Transverse colon (tissue), 4 donors: ENCODE data around the gene PRSS38.

Experiments used
- POLR2A ChIP-seq: fragments of 450-650 bp; IDR thresholded peaks from one replicate; pipeline ENCODE4 v1.6.1; 2016; ENCODE audit warnings: antibody characterized with exemption, mild to moderate bottlenecking, moderate library complexity
- POLR2AphosphoS5 ChIP-seq, 3 donors: sonication (generic); formaldehyde crosslinking; IDR thresholded peaks; one replicate each; pipeline ENCODE4 v1.6.1; 2016; ENCODE audit warnings: antibody characterized with exemption in 3 of 3
- TF ChIP-seq, protein P1 (sequence below), 5 experiments: fragments of 200-600 bp in 3 of 5; fragments of 450-650 bp in 2 of 5; sonication (generic) in 3 of 5; IDR thresholded peaks; 1 replicate in 2 of 5; 2 replicates in 3 of 5; pipeline ENCODE4 v1.5.1; 2016 to 2017; ENCODE audit warnings: antibody characterized with exemption in 5 of 5, inconsistent platforms in 3 of 5, mild to moderate bottlenecking in 2 of 5, moderate library complexity in 1 of 5

DNA sequence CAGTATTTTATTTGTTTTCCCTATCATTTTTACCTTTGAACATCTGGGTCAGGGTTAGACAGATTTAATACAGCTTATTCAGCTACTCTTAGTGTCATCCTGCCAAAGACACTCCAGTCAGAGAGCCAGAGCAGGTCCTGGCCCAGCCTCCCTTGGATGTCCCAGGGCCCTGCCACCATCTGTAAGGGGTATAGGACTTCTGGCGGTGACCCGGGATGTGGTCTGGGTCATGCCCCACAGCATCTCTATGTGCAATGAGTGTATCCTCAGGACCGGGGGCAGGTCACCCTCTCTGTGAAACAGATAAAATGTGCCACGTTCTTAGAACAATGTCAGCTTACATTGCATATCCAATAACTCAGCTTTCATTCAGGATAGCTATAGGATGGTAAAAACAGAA lies 37.8 kb upstream of the PRSS38 start:
- TF ChIP-seq, protein P1, sequence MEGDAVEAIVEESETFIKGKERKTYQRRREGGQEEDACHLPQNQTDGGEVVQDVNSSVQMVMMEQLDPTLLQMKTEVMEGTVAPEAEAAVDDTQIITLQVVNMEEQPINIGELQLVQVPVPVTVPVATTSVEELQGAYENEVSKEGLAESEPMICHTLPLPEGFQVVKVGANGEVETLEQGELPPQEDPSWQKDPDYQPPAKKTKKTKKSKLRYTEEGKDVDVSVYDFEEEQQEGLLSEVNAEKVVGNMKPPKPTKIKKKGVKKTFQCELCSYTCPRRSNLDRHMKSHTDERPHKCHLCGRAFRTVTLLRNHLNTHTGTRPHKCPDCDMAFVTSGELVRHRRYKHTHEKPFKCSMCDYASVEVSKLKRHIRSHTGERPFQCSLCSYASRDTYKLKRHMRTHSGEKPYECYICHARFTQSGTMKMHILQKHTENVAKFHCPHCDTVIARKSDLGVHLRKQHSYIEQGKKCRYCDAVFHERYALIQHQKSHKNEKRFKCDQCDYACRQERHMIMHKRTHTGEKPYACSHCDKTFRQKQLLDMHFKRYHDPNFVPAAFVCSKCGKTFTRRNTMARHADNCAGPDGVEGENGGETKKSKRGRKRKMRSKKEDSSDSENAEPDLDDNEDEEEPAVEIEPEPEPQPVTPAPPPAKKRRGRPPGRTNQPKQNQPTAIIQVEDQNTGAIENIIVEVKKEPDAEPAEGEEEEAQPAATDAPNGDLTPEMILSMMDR (IDR thresholded peaks at IDR 0.05), result no peak
- no peak for TF ChIP-seq POLR2AphosphoS5 (IDR thresholded peaks at IDR 0.05)
- no peak for TF ChIP-seq POLR2A
